DOHH2 (cell line): ENCODE data around the gene TREML2.

Experiments used
- H3F3A ChIP-seq: fragments of 200-600 bp; sonication (generic), shearing (Covaris generic); 2 replicates; pipeline ENCODE4 v1.6.0; 2016; ENCODE audit warnings: antibody characterized with exemption, mild to moderate bottlenecking; ENCODE audit not compliant: control insufficient read depth, insufficient read depth
- H3K27ac ChIP-seq: fragments of 200-600 bp; sonication (generic); 2 replicates; pipeline ENCODE4 v1.5.1; 2014; ENCODE audit warnings: low read depth, mild to moderate bottlenecking, low read length, moderate library complexity
- H3K27me3 ChIP-seq: fragments of 200-600 bp; sonication (generic); 2 replicates; pipeline ENCODE4 v1.6.1; 2014; ENCODE audit warnings: mild to moderate bottlenecking, low read length, mixed read lengths; ENCODE audit not compliant: control insufficient read depth
- H3K36me3 ChIP-seq: fragments of 200-600 bp; sonication (generic); 2 replicates; pipeline ENCODE4 v1.6.1; 2014; ENCODE audit warnings: mild to moderate bottlenecking, low read length, moderate library complexity, mixed read lengths; ENCODE audit not compliant: control insufficient read depth
- H3K4me1 ChIP-seq: fragments of 200-600 bp; sonication (generic); 2 replicates; pipeline ENCODE4 v1.6.1; 2014; ENCODE audit warnings: mild to moderate bottlenecking, low read length, mixed read lengths; ENCODE audit not compliant: control insufficient read depth
- H3K4me2 ChIP-seq: fragments of 200-600 bp; sonication (generic); 2 replicates; pipeline ENCODE4 v1.6.0; 2014; ENCODE audit warnings: mild to moderate bottlenecking, low read length, moderate library complexity
- H3K4me3 ChIP-seq: fragments of 200-600 bp; sonication (generic); 2 replicates; pipeline ENCODE4 v1.5.1; 2014; ENCODE audit warnings: mild to moderate bottlenecking, low read length, mixed read lengths
- H3K79me2 ChIP-seq: fragments of 200-600 bp; sonication (generic); 2 replicates; pipeline ENCODE4 v1.6.1; 2014; ENCODE audit warnings: mild to moderate bottlenecking, low read length, mixed read lengths; ENCODE audit not compliant: control insufficient read depth
- H3K9me2 ChIP-seq: fragments of 200-600 bp; sonication (generic); replicated peaks from 2 replicates; pipeline ENCODE4 v1.6.1; 2014; ENCODE audit warnings: mild to moderate bottlenecking, low read length, mixed read lengths; ENCODE audit not compliant: control insufficient read depth
- H3K9me3 ChIP-seq: fragments of 200-600 bp; sonication (generic); 2 replicates; pipeline ENCODE4 v1.6.1; 2014; ENCODE audit warnings: antibody characterized with exemption, low read length, mixed read lengths; ENCODE audit not compliant: control insufficient read depth, insufficient read depth
- H4K20me1 ChIP-seq: fragments of 200-600 bp; sonication (generic); 2 replicates; pipeline ENCODE4 v1.6.0; 2014; ENCODE audit warnings: low read depth, mild to moderate bottlenecking, antibody characterized with exemption, low read length, moderate library complexity; ENCODE audit not compliant: control insufficient read depth, insufficient read depth
- CTCF ChIP-seq: fragments of 200-600 bp; sonication (generic); IDR thresholded peaks from one replicate; pipeline ENCODE4 v1.5.1; 2014; ENCODE audit warnings: antibody characterized with exemption, mild to moderate bottlenecking, low read depth, low read length; ENCODE audit not compliant: poor library complexity, severe bottlenecking
- EZH2phosphoT487 ChIP-seq: fragments of 200-600 bp; sonication (generic); IDR thresholded peaks from 2 replicates; pipeline ENCODE4 v1.6.1; 2017; ENCODE audit warnings: borderline replicate concordance, mild to moderate bottlenecking, antibody characterized with exemption, low read length, moderate library complexity, mixed read lengths

TREML2 gene

GRCh38 chr6:41177287-41177686, 23.7 kb downstream of the TREML2 start:
- Histone ChIP-seq H3K4me3 (no peak overlapping the region), H3F3A (no peaks in the 10 kb centered on the region), H4K20me1 (no peaks in the 10 kb centered on the region), H3K27me3 (0 out of 2 replicates have a peak, but pooled peaks cover 3% of the 10 kb centered on the region), H3K4me1 (peaks cover 3% of the 10 kb centered on the region), H3K9me3 (no peaks in the 10 kb centered on the region), H3K27ac (no peak overlapping the region), H3K4me2 (no peak overlapping the region), H3K36me3 (no peaks in the 10 kb centered on the region), H3K9me2 (no peaks in the 10 kb centered on the region), H3K79me2 (no peaks in the 10 kb centered on the region)
- TF ChIP-seq EZH2phosphoT487 (no peak), CTCF (no peak)

- Histone ChIP-seq H3K4me2 (no peak overlapping the region), H3K9me2 (no peaks in the 10 kb centered on the region), H3K79me2 (no peaks in the 10 kb centered on the region), H3K27ac (no peak overlapping the region), H3K36me3 (no peaks in the 10 kb centered on the region), H3K4me3 (no peak overlapping the region), H3K27me3 (0 out of 2 replicates have a peak, but pooled peaks cover 3% of the 10 kb centered on the region), H3K9me3 (no peaks in the 10 kb centered on the region), H3K4me1 (no peaks in the 10 kb centered on the region), H4K20me1 (no peaks in the 10 kb centered on the region), H3F3A (no peaks in the 10 kb centered on the region)
- TF ChIP-seq EZH2phosphoT487 (no peak), CTCF (no peak)
Observed at GRCh38 chr6:41176189-41176588, 24.8 kb downstream of the TREML2 start.

- no peaks in the 10 kb centered on the region for H3K79me2 ChIP-seq
- TF ChIP-seq CTCF (no peak), EZH2phosphoT487 (no peak)
- H3K9me2 ChIP-seq = no peaks in the 10 kb centered on the region
- no peak overlapping the region for H3K4me3 ChIP-seq
- H3K36me3 ChIP-seq = no peaks in the 10 kb centered on the region
- 0 out of 2 replicates have a peak, but pooled peaks cover 3% of the 10 kb centered on the region for H3K27me3 ChIP-seq
- no peaks in the 10 kb centered on the region for H3K9me3 ChIP-seq
- H3K27ac ChIP-seq = no peak overlapping the region
- no peak overlapping the region for H3K4me2 ChIP-seq
- no peaks in the 10 kb centered on the region for H3F3A ChIP-seq
- no peaks in the 10 kb centered on the region for H3K4me1 ChIP-seq
- no peaks in the 10 kb centered on the region for H4K20me1 ChIP-seq
Observed at GRCh38 chr6:41175084-41175483, 25.9 kb downstream of the TREML2 start.
